SW480 (cell line): ENCODE measurements around the gene QSOX1.

ENCODE experiments used
- DNase-seq: peaks from one replicate; pipeline ENCODE4 v3.0.0-alpha.2; 2016; ENCODE audit warnings: low spot score

Gene QSOX1

DNA sequence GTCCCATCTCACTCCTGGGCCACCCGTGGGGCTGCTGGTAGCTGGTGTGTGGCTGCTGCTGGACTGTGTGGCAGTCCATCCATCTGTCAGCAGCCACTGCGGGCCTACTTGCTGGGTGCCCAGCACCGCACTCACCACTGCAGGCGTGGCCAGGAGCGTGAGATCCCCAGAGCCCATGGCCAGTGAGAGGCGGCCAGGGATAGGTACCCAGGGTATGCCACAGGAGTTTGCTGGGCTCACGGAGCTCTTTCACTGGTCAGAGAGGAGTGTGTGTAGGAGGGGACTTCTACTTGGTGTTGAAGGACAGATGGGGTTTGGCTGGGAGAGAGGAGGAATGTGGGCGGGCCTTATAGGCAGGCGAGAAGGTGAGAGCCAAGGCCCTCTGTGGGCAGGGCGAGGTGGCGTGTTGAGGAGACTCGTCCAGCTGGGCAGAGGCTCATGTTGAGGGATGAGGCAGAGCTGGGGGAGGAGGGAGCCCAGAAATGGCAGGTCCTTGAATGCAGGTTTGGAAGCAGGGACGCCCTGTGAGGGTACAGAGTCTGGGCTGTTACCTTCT lies 15.0 kb downstream of the QSOX1 start:
- DNase-seq = no peak

DNA sequence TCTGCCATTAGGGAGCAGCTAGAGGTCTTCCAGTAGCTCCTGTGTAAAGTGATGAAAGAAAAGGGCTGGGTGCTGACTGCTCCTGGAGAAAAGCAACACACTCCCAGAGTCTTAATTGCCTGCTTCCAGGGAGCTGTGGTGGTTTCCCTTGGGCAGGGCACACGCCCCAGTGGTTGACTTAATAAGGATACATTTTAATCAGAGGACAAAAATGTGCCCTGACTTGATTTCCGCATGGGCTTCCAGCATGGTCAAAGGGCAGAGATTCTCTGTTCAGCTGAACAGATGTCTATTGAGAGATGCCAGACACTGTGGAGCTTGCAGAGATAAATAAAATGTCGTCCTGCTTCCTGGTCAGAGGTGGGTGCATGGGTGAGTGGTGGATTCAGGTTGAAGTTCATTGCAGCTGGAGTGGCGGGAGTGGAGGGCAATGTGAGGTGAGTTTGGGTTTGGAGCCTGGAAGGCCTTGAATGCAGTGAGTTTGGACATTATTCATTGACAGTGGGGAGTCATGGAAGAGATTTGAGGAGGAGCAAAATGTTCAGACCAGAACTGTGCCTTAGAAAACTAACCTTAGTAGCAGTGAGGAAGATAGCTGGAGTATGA lies 16.0 kb downstream of the QSOX1 start:
- no peak for DNase-seq

DNA sequence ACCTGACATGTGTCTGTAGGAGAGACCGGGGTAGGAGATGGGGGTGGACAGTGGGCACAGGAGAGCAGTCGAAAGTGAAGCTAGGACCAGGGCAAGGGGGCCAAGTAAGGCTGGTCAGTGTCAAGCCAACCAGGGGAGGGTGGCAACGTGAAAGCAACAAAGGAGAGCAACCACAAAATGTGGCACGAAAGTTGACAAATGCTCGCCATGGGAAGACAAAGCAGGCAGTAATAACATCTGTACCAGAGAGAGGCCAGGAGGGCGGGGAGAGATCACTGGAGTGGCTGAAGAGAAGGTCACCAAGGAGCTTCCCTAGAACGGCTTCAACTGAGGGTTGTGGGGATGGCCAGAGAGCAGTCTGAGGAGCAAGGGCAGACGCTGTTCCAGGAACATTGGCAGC lies 17.0 kb downstream of the QSOX1 start:
- DNase-seq = no peak

DNA sequence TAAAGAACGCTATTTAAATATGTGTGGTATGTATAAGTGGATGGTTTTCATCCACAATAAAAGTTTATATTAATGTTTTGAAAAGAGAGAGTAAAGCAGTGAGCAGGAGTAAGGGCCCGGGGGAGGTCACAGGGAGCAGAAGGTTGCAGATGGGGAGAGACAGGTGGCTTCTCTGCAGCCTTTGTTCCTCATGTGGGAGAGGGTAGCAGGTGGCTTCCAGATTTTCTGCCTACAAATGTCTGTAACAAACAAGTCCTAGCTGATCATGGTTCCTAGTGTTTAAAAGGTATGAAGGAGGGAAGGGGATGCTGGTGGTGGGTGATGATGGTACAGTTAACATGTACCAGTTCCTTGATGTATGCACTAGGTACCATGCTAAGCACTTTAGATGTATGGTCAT lies 18.8 kb downstream of the QSOX1 start:
- no peak for DNase-seq

DNA sequence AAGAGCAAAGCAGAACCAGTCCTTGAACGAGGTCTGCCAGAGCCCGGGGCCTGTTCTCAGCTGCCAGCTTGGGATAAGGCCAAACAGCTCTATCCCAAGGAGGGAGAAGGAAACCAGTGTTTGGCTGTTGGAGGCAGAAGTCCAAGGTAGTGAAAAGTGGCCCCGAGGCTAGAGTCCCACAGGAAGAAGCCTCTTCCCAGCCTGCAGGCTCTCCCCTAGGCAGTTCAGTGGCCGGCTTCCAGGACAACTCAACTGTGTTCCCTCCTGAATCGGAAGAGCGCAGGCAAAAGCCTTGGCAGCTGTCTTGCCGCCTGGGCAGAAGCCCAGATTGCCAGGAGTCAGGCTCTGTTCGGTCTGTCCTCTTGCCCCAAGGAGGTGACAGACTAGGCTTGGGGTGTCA lies 19.3 kb downstream of the QSOX1 start:
- no peak for DNase-seq

DNA sequence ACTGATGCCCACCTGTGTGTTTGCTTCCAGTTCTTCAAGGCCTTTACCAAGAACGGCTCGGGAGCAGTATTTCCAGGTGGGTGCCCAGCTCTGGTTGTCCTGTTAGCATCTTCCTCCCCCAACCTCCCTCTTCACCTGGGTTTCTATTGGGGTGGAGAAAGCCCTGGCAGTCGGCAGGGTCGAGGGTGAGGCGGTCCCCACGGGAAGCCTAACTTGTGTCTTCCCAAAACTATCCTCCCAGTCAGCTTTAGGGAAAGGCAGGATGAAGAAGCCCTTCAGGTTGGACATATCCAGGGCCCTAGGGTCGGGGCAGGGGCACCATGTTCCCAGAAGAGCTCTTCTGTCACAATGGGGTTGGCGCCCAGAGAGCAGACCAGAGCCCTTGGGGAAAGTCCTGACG lies 20.6 kb downstream of the QSOX1 start:
- no peak for DNase-seq

DNA sequence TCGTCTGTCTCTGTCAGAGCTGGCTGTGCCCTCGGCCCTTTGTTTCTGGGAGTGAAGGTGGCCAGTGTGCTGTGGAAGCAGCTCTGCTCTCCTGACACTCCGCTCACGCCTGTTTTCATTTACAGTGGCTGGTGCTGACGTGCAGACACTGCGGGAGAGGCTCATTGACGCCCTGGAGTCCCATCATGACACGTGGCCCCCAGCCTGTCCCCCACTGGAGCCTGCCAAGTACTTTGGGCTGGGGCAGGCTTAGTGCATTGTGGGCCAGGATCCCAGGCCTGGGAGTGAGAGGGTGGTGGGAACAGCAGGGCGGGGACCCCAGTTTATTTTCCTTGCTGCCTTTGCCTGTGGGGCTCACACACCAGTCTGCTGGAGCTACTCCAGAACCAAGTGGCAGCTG lies 21.1 kb downstream of the QSOX1 start:
- no peak for DNase-seq

DNA sequence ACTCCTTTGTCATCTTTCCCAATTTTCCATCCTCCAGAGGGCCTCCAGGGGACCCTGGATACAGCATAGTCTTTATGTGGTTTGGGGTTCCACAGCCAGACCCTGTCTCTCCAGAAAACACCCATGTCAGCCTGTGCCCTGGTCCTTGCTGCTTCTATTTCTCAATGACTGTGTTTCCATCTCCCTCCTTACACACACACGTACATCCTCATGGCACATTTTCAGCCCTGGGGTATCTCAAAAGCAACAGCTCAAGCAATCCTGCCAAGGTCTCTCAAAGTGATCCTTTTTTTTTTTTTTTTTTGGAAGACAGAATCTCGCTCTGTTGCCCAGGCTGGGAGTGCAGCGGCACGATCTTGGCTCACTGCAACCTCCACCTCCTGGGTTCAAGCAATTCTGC lies 22.3 kb downstream of the QSOX1 start:
- DNase-seq = no peak

DNA sequence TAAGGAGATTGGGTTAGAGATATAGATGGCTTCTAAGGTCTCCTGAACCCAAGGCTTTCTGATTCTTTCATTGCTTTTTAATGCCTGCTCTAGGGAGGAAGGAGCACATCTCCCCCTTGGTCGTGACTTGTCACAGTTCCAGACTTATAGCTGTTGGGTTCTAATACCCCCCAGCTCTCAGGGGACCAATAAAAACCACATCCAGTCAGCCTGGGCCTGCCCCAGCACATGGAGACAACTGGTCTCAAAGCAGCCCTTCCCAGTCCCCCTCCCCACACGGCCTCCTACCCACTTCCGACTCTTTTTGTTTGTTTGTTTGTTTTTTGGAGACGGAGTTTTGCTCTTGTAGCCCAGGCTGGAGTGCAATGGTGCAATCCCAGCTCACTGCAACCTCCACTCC lies 23.3 kb downstream of the QSOX1 start:
- no peak for DNase-seq

DNA sequence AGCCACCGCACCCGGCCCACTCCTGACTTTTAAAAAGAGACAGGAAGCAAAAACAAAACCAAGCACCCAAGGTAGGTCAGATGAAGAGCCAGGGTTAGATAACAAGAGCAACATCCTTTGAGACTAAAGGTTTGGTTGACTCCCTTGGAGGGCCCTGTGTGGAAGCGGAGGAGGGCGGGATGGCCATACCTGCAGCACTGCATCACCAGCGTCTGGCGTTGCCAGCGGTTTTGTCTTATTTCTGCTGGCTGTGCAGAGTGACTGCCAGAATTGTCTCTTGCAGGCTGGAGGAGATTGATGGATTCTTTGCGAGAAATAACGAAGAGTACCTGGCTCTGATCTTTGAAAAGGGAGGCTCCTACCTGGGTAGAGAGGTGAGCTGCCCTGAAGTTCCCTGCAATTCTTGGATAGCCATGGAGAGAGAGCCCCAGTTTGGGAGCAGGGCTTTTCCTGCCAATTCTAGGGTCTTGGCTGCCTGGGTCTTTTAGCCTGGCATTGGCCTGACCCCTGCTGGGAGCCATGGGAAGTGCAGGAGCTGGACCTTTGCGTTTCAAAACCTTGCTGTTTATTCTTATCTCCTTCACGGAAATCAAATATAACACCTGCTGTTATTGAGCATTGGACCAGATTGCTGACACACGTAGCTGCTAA lies 24.0 kb downstream of the QSOX1 start:
- peak; percentile 26 for DNase-seq

DNA sequence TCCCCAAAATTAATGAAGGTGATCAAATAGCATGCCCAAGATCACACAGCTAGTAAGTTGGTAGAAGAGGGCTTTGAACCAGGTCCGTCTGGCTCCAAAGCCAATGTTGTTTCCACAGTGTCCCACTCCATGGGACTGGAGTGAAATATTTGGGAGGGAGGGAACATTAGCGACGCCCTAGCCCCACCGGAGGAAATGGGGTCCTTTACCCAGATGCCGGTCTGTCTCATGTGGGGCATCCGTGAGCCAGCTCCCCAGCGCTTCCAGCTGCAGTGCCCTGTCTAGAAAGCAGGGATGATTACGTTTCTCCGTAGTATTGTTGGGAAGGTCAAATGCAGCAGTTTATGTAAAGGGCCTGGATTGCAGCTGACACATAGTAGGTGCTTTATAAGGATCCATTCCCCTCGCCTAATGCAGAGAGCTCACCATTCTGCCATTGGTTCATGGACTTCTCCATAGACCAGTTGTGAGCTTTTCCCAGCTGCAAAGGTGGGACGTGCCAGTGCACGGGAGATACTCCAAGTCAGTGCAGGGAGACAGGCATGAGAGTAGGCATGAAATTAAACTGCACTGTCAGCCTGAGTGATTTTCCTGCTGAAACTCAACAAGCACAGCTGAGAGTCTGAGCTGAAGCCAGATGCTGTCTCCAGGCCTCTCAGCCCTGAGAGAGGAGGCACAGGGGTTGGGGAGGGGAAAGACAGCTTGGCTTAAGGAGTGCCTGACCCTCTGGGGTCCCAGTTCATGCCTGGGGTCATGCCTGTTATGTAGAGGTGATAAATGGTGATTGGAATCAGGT lies 24.7 kb downstream of the QSOX1 start:
- no peak for DNase-seq

DNA sequence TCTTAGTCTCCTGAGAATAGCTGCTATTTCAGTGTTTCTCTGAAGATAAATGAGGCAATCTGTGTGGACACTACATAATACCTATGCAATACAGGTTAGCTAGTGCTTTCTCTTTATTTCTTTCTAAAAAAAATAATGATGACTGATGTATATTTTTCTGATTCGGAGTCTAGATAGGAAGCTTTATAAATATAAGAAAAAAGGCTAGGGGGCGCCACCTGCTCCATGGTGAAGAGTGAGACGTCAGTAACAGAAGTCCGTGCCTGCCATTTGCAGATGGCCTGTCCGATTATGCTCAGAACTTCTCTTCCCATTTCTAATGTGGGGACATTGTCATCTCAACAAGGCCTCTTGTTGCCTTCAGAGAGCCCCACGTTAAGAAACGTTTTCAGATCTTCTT lies 26.4 kb downstream of the QSOX1 start:
- no peak for DNase-seq

DNA sequence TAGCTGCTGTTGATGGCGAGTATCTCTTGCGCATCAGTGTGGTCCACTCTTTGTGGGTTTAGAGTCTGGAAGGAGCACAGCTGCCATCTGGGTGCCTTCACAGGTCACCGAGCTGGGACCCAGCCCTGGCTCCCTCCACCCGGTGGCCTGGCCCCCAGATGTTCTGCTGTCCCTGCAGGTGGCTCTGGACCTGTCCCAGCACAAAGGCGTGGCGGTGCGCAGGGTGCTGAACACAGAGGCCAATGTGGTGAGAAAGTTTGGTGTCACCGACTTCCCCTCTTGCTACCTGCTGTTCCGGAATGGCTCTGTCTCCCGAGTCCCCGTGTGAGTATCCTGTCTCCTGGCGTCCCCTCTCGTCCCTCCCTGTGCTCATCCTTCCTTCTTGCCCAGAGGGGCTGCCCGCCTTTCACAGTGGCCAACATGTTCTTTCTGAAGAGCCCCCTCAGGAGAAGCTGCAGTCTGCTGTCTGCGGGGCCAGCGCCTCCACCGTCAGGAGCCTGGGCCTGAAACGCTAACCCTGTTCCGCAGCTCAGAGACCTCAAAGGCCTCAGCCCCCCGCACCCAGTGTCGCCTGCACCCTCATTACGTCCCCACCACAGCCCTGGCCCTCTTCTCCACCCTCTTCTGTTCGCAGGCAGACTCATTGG lies 27.4 kb downstream of the QSOX1 start:
- DNase-seq = no peak

DNA sequence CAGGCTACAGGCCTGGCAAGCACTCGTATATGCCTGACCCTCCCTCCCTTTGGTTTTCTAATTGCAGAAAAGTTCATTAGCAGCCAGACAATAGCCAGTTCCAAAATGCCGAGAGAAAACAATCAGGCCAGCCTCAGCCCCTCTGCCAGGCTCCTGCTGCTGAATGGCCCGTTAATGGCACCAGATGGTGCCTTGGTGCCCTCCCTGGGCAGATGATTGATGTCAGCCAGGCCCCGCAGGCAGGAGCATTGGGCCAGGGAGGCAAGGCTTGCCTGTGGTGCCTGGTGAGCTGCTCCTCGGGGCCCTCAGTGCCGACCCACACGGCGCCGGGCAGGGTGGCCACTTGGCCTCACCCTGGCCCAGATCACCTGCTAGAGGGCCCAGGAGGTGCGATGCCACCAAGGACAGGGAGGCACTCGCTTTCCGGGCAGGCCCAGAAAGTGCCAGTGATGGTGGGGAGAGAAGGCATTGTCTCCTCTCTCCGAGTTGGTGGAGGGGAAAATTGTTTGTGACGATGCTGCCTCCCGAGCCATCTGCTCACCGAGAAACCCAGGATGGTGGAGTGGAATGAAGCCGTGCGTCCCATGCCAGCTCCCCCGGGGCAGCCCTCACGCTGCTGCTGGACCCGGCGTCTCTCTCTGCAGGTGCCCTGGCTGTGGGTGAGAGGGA lies 28.1 kb downstream of the QSOX1 start:
- no peak for DNase-seq

DNA sequence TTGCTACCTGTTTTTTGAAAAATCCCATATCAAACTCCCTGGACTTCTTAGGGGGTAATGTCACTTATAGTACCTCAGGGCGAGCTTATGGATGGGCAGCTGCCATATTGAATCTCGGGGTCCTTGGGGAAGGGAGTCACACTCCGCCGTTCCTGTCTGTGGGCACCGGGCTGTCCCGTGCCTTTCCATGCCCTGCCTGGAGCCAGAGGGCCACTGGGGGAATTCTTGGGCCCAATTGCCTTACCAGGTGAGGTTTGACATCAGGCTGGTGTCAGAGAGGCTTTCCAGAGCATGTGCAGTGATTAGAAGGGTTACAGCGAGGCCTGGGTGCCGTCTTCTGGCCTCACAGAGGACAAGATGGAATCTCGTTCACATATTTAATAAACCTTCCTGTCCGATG lies 28.8 kb downstream of the QSOX1 start:
- DNase-seq = no peak

DNA sequence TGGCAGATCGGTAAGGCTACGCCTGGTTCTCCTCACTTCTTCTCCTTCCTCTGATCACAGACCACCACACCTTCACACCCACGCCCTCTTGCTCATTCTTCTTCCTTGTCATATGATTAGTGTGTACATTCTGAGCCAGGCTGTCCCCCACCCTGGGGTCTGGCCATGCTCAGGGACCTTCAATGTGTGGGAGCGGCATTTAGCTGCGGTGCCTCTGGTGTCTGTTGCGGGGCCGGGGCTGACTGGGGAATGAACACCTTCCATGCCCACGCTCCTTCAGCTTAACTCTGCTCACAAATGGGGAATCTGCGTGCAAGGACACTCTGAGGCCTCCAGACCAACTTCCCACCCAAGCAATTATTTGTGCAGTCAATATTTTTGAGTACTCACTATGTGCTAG lies 29.4 kb downstream of the QSOX1 start:
- DNase-seq = no peak

DNA sequence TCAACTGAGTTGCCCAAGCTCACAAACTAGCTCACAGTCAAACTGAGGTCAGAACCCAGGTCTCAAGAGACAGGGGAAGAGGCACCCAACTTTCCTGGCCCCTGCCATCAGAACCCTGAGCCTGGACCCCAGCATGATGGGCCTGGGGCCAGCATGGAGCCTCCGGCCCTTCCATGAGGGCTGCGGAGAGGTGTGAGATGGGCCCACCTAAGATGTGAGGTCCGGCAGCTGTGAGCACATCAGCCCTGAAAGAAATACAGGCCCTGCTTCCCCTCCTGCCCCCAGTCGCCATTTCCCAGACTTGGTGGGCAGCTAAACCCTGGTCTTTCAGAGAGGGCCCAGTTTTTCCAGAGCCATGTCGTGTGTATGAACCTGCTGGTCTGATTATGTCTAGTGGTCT lies 30.6 kb downstream of the QSOX1 start:
- no peak for DNase-seq

DNA sequence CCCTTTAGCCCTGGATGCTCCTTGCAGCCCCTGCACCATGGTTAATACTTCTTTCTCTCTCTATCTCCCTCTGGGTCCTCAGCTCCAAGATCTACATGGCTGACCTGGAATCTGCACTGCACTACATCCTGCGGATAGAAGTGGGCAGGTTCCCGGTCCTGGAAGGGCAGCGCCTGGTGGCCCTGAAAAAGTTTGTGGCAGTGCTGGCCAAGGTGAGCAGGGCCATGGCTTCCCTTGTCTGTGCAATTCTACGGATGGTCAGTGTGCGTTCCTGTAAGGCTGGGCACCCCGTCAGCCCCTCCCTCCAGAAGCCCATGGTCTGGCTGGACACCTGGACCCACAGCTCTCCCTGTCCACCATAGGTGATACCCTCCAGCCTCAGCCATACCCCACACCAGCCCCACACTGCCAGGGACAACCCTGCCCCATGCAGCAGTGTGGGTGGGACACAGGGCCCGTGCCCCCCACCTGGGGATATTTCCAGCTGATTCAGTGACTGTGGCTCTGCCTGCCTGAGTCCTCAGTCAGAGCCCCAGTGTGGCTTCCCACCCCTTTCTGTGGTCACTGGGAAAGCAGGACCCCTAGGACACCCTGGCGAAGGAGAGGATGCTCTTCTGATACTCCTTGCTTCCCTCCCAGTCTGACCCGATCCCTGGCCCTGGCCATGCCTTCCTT lies 31.4 kb downstream of the QSOX1 start:
- no peak for DNase-seq

DNA sequence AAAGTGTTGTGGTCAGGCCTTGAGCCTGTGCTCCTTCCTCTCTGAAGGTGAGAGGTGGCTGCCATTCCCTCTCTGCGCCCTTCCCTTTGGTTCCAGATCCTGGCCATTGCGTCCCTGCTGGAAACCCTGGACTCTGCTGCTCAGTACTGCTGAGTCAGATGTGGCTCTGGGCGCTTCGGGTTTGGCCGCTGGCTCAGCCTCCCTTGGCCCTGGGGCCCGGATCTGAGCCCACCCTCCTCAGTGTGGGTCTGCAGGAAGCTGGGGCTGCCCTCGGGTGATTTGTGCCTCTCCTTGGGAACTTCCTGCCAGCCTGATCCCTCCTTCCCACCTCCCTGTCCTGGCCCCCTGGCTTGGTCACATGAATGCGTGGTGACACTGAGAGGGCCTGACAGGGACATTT lies 32.2 kb downstream of the QSOX1 start:
- no peak for DNase-seq

DNA sequence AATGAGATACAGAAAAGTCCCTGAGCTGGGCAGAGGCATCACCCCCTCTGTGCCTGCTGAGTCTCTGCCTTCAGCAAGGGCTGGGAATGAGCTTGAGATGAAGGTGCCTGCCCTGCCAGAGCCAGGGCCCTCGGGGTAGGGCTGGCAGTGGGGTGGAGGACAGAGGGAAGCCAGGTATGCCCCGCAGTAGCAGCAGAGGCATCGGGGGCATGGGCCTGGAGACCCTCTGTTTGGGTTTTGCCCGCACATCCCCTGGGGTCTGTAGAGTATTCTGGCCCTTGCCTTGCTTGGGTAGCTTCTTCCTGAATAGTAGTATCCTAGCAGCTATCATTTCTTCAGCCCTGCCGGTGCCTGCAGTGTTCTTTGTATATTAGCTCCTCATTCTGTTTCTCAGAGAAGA lies 33.0 kb downstream of the QSOX1 start:
- no peak for DNase-seq

DNA sequence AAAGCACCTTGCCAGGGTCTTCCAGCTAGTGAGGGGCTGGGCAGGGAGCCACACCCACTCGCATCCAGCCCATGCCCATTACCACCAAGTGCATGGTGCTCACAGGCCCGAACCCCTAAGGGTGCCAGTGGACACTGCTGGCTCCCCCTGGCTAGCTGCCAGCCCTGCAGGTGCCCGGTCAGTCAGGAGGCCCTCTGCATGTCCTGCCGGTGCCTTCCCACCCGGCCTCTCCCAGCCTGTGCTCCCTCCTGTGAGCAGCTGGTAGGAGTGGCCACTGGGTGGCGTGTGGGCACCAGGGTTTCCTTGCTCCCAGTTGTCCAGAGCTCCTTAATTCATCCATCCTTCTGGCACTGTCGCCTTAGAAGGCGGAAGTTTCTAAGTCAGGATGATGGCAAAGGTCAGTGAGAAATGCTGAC lies 33.4 kb downstream of the QSOX1 start:
- DNase-seq = peak; percentile 63
